Smooth muscle cell of the brain vasculature (primary cell): Measurements from ENCODE around the gene FEV.
"Not testable (repeated sequence)": the region's sequence is repeated elsewhere in the genome, so short reads cannot be mapped to it uniquely, and the experiment has no call there.

Source experiments
- DNase-seq: peaks from one replicate; pipeline ENCODE4 v3.0.0-alpha.2; 2012; ENCODE audit warnings: low read depth, low spot score

The FEV gene

GRCh38 chr2:218944759-218945404 lies 40.1 kb downstream of the FEV start:
- DNase-seq, result no peak

GRCh38 chr2:218931751-218932150 lies 53.2 kb downstream of the FEV start:
- DNase-seq, result not testable (repeated sequence)
